BJ (cell line): Measurements from ENCODE around the gene FCHSD2. TPM values are rescaled to one million over a fixed set of nuclear protein-coding genes. Genes with fewer than 3 reads are reported as not detected.

Experiments used
- CTCF ChIA-PET: fragments of 350-600 bp; formaldehyde crosslinking; extraction: SDS; loops from one replicate; lab custom pipeline; 2021; ENCODE audit warnings: antibody characterized with exemption, inconsistent platforms; lab: Yijun Ruan, JAX
- POLR2A ChIA-PET: fragments of 300-600 bp; sonication (Branson Sonifier 250); formaldehyde crosslinking; extraction: SDS; loops from one replicate; lab custom pipeline; 2021; ENCODE audit warnings: antibody characterized with exemption; lab: Charles Lee
- DNase-seq: peaks from one replicate; pipeline ENCODE4 v3.0.0-alpha.2; 2011; ENCODE audit warnings: low read depth
- H3K27me3 ChIP-seq: 2 replicates; pipeline ENCODE4 v1.6.0; 2011; ENCODE audit warnings: low read length; ENCODE audit not compliant: control insufficient read depth, insufficient read depth
- H3K36me3 ChIP-seq: 2 replicates; pipeline ENCODE4 v1.5.1; 2011; ENCODE audit warnings: low read length; ENCODE audit not compliant: control insufficient read depth, insufficient read depth
- H3K4me3 ChIP-seq: 2 replicates; pipeline ENCODE4 v1.5.1; 2011; ENCODE audit warnings: low read depth, mild to moderate bottlenecking, control low read depth, low read length
- polyA minus RNA-seq: library from RNA; depleted of rRNA, polyadenylated mRNA; stranded (reverse); fragments of >200 nt; gene quantifications from 2 replicates; pipeline ENCODE4 v1.2.3, GENCODE V29; 2011; rRNA and poly(A)+ RNA removed
- polyA plus RNA-seq: library from polyadenylated mRNA; depleted of rRNA; stranded (reverse); fragments of >200 nt; gene quantifications from 2 replicates; pipeline ENCODE4 v1.2.3, GENCODE V29; 2011; rRNA removed
- TF ChIP-seq, protein P1 (sequence below): IDR thresholded peaks from 2 replicates; pipeline ENCODE4 v1.5.1; 2011; ENCODE audit warnings: low read depth, mild to moderate bottlenecking, control low read depth, inconsistent platforms, low read length, moderate library complexity; ENCODE audit not compliant: insufficient read depth

Gene FCHSD2
- polyA plus RNA-seq (24.9 and 30.3 TPM in 2 replicates), polyA minus RNA-seq (20.7 and 24.0 TPM in 2 replicates)

DNA sequence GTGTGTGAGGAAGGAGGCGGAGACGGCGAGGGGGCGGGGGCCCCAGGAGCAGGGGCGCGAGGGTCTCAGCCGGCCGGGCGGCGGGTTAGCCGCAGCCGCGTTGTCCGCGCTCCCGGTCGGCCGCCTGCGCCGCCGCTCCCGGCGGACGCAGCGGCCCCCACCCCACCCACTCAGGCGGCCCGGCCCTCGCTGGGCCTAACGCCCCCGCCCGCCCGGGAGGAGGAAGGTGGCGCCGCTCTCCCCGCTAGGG, at the start of gene FCHSD2:
Gene FCHSD2 (minus strand): TSS at position 191 of the 250 bp plus-strand sequence. CDS start 441 bp downstream, outside the sequence.
- no peaks in the 10 kb centered on the region for H3K27me3 ChIP-seq
- peak within 1 kb of the TSS; percentile 95 for H3K4me3 ChIP-seq
- DNase-seq: no peak
- TF ChIP-seq, protein P1, sequence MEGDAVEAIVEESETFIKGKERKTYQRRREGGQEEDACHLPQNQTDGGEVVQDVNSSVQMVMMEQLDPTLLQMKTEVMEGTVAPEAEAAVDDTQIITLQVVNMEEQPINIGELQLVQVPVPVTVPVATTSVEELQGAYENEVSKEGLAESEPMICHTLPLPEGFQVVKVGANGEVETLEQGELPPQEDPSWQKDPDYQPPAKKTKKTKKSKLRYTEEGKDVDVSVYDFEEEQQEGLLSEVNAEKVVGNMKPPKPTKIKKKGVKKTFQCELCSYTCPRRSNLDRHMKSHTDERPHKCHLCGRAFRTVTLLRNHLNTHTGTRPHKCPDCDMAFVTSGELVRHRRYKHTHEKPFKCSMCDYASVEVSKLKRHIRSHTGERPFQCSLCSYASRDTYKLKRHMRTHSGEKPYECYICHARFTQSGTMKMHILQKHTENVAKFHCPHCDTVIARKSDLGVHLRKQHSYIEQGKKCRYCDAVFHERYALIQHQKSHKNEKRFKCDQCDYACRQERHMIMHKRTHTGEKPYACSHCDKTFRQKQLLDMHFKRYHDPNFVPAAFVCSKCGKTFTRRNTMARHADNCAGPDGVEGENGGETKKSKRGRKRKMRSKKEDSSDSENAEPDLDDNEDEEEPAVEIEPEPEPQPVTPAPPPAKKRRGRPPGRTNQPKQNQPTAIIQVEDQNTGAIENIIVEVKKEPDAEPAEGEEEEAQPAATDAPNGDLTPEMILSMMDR: no peak
- POLR2A ChIA-PET: interaction anchor here (2.1 kb wide), 1 partner anchor 15 kb away, joined by 16 read pairs; no protein-coding TSS in a partner anchor
- CTCF ChIA-PET: interaction anchor here (0.6 to 3.4 kb wide), 22 partner anchors 10 to 420 kb away, joined by 3 to 33 read pairs (median 4); no protein-coding TSS in a partner anchor
- no peaks in the 10 kb centered on the region for H3K36me3 ChIP-seq

DNA sequence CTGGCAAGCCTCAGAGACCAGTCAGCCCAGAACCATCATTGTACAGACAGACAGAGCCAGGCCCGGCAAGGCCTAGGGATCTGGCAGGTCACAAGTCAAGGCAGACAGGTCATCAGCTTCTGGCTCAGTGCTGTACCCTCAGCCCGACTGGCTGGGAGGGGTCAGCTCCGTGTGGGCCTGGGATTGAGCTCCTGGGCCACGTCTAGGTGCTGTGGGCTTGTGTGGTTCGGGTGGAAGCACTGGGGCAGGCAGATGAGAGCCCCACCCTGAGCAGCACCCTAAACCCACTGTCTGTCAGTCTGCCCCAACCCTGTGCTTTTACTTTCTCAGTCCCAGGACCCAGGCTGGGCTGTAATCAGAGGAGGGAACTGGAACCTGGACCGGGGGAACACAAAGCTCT, 49.0 kb upstream of the FCHSD2 start:
- no peak for DNase-seq
- no peak overlapping the region for H3K4me3 ChIP-seq
- ChIA-PET POLR2A (interaction anchor here (0.6 kb wide), 1 partner anchor 417 kb away, joined by 5 read pairs; no protein-coding TSS in a partner anchor), CTCF (interaction anchor here (1.1 to 1.9 kb wide), 2 partner anchors 42 to 98 kb away, joined by 3 to 9 read pairs; no protein-coding TSS in a partner anchor)
- no peaks in the 10 kb centered on the region for H3K36me3 ChIP-seq
- no peaks in the 10 kb centered on the region for H3K27me3 ChIP-seq
- TF ChIP-seq, protein P1: no peak

DNA sequence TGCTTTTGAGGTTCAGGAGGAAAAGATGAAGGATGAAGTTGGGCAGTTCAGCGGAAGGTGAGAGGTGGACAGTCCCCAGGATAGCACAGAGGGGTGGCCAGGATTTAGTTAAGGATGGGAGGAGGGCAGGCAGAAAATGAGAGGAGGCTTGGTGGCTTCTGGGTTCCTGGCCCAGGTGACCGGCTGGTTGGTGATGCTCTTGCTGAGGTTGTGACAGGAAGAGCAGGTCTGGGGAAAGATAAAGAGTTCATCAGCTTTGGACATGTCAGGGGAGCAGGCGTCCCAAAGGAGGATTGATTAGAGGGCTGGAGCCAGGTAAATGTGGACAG, 48.4 kb upstream of the FCHSD2 start:
- no peak for DNase-seq
- POLR2A ChIA-PET: no interaction called here
- TF ChIP-seq, protein P1: no peak
- CTCF ChIA-PET: interaction anchor here (8.5 kb wide), 1 partner anchor 101 kb away, joined by 183 read pairs; no protein-coding TSS in a partner anchor
- H3K27me3 ChIP-seq: no peaks in the 10 kb centered on the region
- H3K4me3 ChIP-seq: no peak overlapping the region
- no peaks in the 10 kb centered on the region for H3K36me3 ChIP-seq

DNA sequence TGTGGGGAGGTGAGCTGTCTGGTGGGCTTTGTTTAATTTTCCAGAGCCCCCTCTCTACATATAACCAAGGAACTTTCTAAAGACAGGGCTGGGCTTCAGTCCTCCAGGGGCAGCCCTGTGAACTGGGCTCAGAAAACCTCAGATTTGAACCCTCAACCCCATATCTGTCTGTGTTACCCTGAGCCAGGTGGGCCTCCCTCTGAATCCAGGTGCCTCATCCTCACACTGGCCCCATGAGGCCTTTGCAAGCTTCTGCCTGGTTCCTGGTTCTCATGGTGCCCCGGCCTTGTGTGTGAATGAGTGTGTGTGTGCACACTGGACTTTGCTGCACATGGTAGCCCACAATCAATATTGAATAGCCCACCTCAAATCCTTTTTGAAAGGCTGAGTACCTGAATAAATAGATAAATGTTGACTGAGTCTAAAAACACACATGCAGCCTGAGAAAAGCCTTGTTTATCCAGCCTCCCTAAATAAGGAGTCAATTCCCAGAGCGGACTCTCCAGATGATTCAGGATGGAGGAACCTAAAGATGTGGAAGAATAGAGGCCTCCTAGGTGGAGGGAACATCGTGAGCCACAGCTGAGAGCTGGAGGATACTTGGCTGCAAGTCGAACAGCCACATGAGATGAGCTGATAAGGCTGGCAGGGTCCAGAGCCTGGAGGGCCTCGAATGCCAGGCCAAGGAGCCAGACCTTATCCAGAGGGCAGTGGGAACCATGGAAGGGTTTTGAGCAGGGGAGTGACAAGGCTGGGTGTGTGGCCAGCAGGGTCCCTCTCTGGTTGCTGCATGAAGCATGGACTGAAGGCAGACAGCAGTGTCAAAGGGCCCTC, 47.8 kb upstream of the FCHSD2 start:
- no peak for DNase-seq
- ChIA-PET CTCF (interaction anchor here (1.0 to 8.5 kb wide), 2 partner anchors 24 to 101 kb away, joined by 3 to 183 read pairs; no protein-coding TSS in a partner anchor), POLR2A (no interaction called here)
- TF ChIP-seq, protein P1: no peak
- H3K4me3 ChIP-seq: no peak overlapping the region
- no peaks in the 10 kb centered on the region for H3K36me3 ChIP-seq
- no peaks in the 10 kb centered on the region for H3K27me3 ChIP-seq

DNA sequence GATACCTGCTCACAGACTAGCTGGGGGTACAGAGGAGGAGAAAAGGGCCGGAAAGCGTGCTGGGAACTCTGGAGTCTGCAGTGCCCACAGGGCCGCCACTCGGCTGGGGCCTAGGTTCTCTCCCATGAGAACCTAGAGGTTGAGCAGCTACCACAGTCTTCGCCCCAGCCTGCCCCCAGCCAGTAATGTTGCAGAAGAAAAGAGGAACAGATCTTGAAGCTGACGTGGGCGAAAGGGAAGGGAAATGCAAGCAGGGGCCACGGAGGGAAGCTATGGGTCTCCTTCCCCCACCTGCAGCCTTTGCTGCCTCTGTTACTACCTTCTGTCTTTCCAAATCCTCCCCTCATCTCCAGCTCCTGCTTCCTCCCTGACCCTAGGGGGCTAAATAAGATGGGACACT, 47.2 kb upstream of the FCHSD2 start:
- DNase-seq: no peak
- CTCF ChIA-PET: interaction anchor here (1.0 to 8.5 kb wide), 2 partner anchors 25 to 102 kb away, joined by 3 to 183 read pairs; no protein-coding TSS in a partner anchor
- POLR2A ChIA-PET: no interaction called here
- Histone ChIP-seq H3K27me3 (no peaks in the 10 kb centered on the region), H3K4me3 (no peak overlapping the region), H3K36me3 (no peaks in the 10 kb centered on the region)
- TF ChIP-seq, protein P1: no peak
